ENCODE results near the gene HMGB1.

DNA sequence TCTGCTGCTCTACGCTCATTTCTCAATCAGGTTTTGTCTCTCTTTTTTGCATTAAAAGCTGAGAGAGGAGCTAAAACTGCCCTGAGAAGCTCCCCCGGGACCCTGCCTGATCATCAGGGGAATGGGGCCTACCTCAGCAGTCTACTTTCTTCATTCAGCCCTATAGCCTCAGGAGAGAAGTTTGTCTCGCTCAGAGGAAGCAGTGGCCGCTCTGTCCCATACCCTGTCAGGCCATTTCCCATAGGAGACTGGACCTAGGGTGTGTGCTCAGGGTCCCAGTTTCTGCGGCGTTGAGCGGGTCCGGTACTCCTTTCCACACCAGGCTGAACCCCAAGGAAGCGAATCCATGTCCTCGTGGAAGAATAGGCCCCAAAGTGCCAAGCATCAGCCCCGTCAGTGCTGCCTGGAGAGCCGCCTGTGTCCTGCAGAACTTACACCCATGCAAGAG, 21.8 kb downstream of the HMGB1 start:
- TF ChIP-seq POLR2A (IDR thresholded peaks at IDR 0.05) (no peak), POLR2AphosphoS5 (IDR thresholded peaks at IDR 0.05) (no peak), EP300 (IDR thresholded peaks at IDR 0.05) (no peak)

Data from suprapubic skin (tissue), 4 donors.